NCI-H1048 (cell line): ENCODE measurements around the gene PARD3B.
"Not testable (repeated sequence)": the region's sequence is repeated elsewhere in the genome, so short reads cannot be mapped to it uniquely, and the experiment has no call there.

Source experiments
- DNase-seq: peaks from one replicate; lab custom pipeline; 2025; lab: John Stamatoyannopoulos, UW

PARD3B gene

DNA sequence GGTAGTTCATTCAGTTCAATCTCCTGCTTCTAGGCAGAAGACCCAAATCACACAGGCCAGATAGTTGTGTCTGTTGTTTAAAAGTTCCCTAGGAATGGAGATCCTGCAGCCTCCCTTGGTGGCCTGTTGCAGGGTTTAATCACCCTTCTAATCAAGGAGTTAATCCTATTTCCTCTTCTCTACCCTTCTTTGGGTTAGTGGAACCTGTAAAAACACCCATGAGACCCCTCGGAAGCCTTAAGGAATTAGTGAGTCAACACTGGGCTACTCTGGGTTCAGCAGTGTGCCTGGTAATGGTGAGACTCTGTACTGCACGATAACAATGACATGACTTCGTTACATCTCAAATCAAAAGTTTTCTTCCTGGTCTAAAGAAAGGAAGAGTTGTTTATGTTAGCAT, 919.4 kb downstream of the PARD3B start:
- no peak for DNase-seq

DNA sequence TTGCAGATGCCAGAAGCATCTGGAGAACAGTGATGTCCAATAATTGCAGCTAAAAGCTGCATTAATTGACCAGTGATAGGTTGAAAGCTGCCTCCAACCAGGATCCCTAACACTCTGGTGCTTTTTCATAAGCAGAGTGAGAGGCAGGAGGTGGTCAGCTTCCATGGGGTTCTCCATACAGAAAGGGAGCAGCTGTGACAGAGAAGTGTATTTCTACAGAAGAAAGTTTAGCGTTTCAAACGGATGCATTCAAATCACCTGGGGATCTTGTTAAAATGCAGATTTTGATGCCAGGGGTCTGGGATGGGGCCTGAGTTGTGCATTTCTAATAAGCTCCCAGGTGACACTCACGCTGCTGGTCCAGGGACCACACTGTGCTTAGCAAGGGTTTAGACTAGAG, 920.5 kb downstream of the PARD3B start:
- no peak for DNase-seq

DNA sequence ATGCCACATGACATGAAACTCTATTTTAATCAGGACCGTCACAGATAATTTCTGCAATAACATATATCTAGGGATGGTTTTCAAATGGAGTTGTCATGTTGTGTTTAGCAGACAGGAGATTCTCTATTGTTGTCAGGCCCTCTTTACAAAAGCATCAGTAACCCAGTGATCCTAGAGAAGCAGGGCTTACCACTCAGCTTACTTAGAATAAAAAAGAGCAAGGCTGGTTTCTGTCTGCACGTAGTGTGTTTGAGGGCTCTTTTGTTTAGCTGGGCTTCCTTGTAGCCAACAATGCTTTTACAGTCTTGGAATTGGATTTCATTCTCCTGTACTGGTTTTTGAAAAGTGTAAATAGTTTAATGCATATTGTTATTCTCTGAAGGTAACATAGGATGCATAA, 926.5 kb downstream of the PARD3B start:
- no peak for DNase-seq

DNA sequence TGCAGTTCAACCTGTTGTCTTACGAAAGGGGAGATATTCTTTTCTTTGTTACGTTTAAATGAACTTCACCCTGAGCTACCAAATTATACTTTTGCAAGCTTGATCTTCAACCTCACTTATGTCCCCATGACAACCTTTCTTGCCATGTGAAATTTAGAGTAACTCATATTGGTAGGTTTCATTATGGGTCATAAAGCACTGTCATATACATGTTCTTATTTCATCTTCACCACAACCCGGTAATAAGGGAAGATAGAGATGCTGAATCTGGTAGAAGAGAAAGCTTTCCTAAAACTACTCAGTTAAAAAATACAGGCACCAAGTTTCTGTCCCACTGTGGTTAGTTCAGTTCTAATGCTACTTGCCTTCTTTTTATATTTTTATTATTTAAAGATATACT, 928.5 kb downstream of the PARD3B start:
- no peak for DNase-seq

DNA sequence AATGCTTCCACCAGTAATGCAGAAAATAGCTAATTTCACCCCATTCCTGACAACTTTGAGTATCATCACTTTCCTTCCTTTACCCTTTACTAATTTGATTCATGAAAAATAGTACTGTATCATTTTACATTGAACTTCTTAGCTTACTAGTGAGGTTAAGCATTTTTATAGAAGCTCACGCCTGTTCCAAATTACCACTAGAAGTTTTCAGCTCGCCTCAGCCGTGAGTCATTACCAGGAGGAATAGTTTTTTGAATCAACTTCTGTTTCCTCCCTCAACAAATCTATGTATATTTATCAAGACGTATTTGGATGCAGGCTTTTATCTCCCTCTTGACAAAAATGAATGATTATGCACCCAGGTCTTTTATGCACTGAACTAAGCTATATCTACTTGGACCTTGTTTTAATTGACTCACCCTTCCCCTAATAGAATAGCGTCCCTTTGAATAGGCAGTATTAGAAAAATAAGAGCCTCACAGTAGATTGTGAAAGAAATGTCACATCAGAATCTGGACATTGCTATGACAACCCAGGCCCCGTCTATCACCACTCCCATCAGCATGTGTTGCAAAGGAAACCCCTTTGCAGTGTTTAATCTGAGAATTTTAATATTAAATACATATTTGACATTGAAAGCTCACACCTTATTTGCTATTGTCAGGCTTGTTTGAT, 929.6 kb downstream of the PARD3B start:
- DNase-seq, result no peak

DNA sequence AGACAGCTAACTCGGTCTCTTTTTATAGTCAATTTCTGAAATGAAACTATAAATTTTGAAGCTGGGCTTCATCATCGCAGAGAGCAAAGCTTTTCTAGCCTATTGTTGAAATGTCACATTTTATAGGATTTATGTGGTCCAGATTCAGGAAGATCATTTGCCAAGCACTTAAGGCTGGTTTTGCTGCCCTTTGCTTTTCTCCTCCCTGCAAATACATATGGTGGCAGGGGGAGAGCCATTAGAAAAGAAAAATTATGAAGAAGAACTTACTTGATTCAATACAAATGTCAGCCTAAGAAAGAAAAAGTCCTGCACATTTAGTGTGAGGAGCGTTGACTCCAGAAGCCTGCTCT, 930.1 kb downstream of the PARD3B start:
- DNase-seq, result no peak

DNA sequence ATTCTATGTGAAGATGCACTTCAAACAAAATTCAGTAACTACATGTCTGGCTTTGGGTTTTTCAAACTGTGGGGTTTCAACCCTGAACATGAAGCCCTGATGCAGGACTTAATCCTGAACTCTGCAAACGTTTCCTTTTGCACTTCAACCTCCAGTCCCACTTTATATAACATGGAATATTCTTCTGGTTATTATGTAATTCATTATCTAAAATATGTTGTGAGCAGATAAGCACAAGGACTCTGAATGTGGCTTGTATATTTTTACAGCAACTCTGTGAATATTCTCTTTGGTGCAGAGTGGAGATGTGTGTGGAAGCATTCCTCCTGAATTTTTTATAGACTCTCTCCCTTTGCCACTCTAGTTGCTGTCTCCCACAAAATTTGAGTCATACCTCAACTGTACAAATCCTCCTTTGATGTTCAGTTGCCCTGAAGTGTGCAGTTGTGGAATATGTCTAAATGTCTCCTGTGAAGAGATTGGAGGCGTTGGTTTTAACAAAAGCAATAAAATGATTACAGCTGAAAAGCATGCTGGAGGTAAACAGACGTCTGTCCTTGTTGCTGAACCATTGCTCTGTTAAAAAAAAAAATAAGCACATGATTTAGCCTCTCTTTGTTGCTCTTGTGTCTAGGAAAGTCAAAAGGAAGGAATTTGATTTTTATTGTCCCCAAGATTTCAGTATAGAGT, 931.9 kb downstream of the PARD3B start:
- DNase-seq, result no peak

DNA sequence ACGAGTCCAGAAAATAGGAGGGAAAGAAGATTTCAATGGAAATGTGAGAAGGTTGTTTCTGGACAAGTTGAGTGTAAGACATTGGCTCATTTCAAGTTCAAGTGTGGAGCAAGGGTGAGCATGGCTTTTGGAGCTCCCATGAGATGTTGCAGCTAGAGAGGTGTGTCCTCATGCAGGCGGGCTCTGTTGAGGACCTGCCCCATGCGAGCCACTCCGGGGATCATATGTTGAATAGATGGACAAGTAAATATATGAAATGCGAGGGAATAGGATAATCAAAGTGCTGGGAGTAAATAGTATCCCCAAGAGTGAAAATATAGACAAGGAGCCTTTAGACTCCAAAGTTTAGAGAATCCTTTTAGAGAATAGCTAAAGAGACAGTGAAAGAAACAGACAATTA, 936.6 kb downstream of the PARD3B start:
- no peak for DNase-seq

DNA sequence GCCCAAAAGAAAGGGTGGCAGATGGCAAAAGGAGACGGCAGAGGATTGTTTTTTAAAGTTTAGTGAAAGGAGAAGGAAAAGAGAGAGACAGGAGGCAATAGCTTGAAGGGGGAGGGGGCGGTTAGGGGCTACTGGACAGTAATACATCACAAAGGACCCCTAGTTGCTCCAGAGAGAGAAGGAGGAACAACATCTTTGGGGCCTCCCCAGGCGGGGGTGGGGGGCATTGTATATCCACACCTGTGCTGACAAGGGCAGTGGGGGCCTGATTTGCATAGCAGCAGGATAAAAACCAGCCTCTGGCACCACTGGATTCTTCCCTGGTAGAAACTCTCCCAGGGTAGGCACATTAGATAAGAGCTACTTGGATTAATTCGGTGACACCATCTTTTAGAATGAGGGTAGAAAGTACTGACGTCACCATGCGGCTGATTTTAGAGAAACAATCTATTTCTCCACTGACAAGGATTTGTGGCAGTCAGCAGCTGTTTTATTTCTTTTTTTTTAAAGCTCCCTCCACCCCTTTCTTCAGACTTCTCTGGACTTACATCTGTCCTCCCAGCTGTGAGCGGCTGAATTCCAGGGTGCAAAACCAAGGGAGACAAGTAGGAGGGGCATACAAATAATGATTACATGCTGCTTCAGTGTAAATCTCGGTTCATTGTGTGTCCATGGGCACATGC, 937.3 kb downstream of the PARD3B start:
- DNase-seq, result no peak

DNA sequence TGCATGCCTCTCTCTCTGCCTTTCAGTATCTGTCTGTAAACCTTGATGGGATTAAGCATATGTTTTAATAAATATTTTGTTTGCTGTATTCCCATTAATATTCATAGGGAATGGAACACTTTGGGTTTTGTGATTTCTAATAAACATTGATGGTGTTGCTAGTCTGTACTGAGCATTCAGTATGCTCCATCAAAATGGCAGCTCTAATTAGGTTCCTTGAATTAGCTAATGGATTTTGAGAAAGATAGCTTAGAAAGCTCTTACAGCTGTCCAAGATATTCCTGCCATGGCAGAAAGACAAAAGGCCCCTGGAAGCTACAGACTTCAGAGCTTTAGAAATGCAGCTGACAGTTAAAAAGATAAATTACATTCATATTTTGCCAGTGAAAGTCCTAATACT, 937.8 kb downstream of the PARD3B start:
- DNase-seq, result no peak

DNA sequence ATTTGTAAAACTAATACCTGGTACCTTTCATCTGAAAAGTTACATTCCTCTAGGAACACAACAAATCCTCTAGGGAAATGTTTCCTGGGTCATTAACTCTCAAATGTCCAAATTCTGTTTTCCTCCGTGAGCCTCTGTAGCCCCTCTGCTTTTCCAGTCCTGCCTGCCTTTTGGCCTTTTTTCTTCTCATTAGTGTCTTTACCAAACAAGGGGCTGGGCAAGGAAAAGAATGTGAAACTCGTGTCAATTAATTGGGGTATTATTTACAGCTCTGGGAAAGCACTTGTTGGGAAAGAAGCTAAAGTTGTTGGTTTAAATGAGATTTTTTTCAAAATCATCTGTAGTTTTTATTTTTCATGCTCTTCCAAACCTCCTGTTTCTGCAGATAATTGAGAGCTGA, 938.9 kb downstream of the PARD3B start:
- no peak for DNase-seq

DNA sequence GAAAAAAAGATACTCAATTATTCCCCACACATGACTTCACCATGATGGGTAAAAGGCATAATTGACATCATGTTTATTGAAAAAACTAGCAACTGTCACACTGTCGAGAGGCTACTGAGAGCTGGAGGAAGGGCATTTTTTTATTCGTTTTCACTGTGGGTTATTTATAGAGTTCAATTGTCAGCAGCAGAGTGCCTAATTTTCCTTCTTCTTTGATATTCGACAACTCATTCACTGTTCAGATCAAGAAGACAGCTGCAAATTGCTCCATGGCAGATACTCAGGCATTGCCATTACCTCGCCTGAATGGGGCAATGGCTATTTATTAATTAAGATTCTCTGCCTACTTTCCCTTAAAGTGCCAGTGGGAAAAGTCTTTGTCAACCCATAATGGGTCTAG, 939.5 kb downstream of the PARD3B start:
- DNase-seq, result no peak

DNA sequence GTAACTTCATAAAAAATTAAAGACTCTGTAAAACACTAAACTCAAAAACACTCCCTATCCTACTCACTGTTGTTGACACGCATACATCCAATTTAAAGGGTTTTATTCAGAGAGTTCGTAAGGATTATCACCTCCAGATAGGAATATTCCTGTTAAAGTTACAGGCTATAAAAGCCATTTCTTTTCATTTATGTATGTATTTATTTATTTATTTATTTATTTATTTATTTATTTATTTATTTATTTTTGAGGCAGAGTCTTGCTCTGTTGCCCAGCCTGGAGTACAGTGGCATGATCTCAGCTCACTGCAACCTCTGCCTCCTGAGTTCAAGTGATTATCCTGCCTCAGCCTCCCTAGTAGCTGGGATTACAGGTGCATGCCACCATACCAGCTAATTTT, 948.3 kb downstream of the PARD3B start:
- not testable (repeated sequence) for DNase-seq

DNA sequence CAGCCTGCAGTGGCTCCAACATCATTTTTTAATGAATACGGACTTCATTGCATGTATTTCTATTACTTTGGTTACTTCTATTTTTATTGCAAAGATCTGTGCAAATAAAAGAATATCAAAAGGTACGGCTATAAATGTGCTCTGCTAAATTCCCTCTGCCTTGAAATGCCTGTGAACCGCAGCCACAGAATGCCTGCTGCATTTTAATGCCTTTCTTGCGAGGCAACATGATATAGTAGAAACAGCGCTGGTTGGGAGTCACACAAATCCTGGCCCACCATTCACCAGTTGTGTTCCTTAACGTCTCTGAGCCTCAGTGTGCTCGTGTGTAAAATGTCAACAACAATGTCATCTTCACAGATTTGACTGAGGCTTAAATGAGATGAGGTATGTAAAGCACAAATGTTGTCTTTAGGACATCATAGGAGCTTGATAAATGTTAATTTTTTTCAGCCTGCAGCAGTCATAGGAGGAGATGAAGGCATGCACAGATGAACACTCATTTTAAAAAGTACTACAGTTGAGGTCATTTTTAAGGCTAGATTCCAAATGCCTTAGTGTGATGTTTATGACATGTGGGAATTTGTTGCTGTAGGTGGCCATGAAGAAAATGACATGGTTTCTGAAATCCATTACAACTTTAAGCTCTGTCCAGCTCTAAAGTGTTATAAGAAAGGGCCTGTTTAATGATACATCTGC, 949.4 kb downstream of the PARD3B start:
- DNase-seq, result no peak

DNA sequence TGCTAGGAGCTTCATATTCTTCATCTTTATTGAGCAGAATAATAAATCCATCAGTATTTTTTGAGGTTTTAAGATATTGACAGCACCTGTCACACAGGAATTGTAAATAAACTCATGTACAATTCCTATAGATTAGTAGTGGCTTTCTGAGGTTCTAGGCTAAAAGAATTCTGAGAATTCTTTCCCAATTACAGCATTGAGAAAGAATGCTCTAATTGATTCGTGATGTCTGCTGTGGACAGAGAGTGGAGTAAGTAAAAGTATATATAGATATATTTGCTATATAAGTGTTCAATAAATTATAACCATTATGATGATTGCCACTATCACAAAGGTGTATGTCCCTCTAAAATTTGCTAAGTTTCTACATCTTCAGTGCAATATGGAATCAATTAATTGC, 950.5 kb downstream of the PARD3B start:
- DNase-seq, result no peak

DNA sequence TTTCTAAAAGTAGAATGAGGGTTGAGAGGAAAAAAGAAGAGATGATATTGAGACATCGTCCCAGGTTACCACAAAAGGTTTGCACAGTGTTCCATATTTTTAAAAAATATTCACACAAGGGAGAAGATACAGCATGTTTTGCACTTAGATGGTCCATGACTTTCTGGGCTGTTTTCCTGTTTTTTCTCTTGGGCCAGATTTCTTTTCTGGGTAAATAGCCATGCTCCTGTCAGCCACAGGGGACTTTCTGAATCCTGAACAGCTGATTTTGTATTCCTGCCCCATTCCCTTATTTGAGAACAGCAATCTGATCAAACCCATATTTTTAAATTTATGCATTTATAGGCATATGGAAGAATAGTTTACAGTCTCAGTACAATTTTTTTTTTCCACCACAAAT, 951.1 kb downstream of the PARD3B start:
- no peak for DNase-seq

DNA sequence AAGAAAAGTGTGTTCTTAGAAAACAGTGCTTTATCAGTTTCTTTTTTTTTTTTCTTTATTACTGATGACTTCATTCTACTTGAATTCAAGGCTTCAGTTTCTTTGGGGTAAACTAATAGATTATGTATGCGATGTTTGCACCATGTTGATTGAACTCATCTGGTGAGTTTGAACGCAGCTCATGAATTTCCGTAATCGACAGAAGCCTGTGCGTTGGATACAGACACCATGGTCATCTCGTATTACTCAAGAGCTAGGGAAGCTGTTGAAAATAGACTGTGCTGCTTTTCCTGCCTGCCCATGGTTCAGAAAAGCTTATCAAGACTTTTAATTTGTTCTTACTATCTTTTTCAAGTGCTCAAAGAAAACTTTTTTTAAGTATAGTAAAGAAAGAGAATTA, 951.5 kb downstream of the PARD3B start:
- DNase-seq, result no peak

DNA sequence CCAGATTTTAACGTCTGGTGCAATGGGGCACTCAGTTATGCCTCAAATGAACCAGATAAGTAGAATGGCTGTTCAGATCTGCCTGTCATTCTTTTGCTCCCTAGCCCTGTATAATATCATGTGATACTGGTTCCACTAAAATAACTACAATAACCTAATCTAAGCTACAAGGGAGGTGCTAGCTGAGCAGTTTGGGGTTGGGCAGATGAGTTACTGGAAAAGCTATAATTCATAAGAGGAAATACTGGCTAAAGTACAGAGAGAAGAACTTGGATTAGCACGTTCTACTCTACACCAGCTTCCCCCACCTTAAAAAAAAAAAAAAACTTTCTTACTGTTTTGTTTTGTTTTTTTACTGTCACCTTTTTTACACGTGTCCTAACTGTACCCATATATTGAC, 953.7 kb downstream of the PARD3B start:
- DNase-seq, result no peak

DNA sequence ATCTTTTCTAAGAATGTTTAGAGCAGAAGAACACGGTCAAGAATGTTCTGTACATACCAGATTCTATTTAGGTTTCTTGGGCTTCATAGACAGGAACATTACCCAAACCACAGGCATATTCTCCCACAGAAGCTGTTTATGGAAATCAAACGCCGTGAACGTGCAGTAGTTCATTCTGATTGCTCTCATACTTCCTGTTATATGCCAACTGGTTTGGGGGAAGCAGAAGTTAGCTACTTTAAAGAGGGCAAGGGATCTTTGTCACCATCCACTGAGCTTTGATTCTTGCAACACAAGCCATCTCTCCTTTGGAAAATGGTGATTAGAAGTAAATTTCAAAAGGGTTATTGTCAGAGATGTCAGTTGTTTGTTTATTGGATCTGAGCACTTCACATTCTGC, 954.8 kb downstream of the PARD3B start:
- DNase-seq, result no peak

DNA sequence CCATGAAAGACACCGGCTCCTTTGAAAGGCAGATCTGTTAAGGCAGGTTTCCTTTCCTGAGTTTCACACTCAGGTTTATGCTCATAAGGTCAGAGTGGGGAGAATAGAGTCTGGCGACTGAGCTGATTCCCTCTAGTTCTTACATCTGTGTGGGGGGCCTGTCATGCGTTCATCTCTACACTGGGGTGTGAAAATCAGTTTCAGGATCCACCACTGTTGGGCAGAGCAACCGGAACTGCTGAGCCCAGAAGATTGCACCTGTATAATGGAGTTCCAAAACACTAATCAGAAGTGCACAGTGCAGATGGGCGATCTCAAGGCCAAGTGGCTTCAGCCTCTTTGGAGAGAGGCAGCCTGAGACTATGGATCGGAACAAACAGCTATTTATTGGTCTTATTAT, 955.7 kb downstream of the PARD3B start:
- no peak for DNase-seq

DNA sequence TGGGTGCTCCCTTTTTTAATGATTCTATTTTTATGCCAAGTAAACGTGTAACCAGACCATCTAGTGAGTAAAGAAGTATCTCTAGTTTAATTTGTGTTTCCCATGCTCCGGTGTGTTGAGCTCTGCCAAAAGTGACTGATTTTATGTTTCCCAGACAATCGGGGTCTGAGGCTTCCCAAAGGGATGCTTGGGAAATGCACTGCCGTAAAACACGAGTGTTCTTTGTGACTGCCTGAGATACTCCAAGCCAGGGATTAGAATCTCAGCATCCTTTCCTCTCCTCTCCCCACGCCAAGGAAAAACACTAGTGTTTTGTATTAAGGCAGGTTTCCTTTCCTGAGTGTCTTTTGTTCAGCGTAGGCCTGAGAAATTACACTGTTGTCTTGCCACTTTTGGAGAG, 956.6 kb downstream of the PARD3B start:
- DNase-seq, result no peak

DNA sequence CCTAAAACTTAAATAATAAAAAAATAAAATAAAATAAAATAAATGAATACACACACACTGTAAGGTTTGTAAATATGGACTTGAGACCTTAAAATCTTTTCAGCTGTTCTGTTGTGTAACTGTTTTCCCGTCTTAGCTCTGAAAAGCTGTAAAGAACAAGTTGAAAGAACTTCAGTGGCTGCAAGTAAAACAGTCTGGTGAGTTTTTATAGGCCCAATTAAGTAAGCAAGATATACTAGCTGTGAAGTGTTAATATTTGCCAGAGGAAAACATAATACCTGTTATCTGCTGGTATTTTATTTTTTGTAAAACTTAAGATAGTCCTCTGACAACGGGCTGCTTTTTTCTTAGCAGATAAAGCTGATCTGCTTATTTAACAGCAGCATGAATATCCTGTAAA, 960.1 kb downstream of the PARD3B start:
- DNase-seq, result no peak

DNA sequence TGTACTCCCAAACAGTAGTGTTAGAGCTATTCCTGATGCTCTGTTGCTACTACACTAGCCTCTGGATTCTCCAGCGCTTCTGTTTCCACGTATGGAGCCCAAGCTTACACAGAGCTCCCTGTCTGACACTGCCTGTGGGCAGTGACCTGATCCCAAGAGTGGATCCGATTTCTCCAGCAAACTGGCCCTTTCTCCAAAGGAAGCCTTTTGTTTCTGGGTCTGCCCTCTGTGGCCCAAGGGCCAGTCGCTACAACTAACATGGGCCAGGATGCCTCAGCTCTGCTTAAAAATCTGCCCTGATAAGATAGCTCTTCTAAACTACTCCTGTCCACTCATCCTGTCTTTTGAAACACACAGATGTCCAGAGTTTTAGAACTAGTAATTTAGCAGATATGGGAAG, 964.4 kb downstream of the PARD3B start:
- no peak for DNase-seq
